Glutamatergic neuron (in vitro differentiated cells): ENCODE data around the gene MSI2. TPM values are rescaled to one million over a fixed set of nuclear protein-coding genes. Genes with fewer than 3 reads are reported as not detected.
A peak's percentile ranks its signal among the peaks of the same experiment; 100 is the strongest.

Source experiments
- DNase-seq: peaks from one replicate; pipeline ENCODE4 v3.0.0; 2022
- H3K27ac Mint-ChIP-seq: one replicate; pipeline ENCODE4 v1.8.0; 2020; ENCODE audit warnings: mild to moderate bottlenecking, mixed read lengths, inconsistent platforms; ENCODE audit not compliant: unreplicated experiment
- H3K27me3 Mint-ChIP-seq: one replicate; pipeline ENCODE4 v1.8.0; 2020; ENCODE audit warnings: mild to moderate bottlenecking, moderate library complexity, mixed read lengths, inconsistent platforms; ENCODE audit not compliant: unreplicated experiment
- H3K36me3 Mint-ChIP-seq: one replicate; pipeline ENCODE4 v1.8.0; 2020; ENCODE audit warnings: mild to moderate bottlenecking, mixed read lengths, inconsistent platforms; ENCODE audit not compliant: unreplicated experiment
- H3K4me1 Mint-ChIP-seq: one replicate; pipeline ENCODE4 v1.8.0; 2020; ENCODE audit warnings: mild to moderate bottlenecking, low read depth, mixed read lengths, inconsistent platforms; ENCODE audit not compliant: unreplicated experiment
- H3K4me3 Mint-ChIP-seq: one replicate; pipeline ENCODE4 v1.8.0; 2020; ENCODE audit warnings: mild to moderate bottlenecking, mixed read lengths, inconsistent platforms; ENCODE audit not compliant: unreplicated experiment
- H3K9me3 Mint-ChIP-seq: one replicate; pipeline ENCODE4 v1.8.0; 2020; ENCODE audit warnings: mild to moderate bottlenecking, moderate library complexity, mixed read lengths, inconsistent platforms; ENCODE audit not compliant: unreplicated experiment
- CTCF ChIP-seq: fragments of 200-600 bp; sonication (generic); IDR thresholded peaks from one replicate; pipeline ENCODE4 v1.5.0; 2021; ENCODE audit not compliant: partially characterized antibody, unreplicated experiment
- total RNA-seq: library from RNA; stranded (reverse); fragmentation: NEBNext Ultra II Directional; extraction: Animal tissue kit (Norgen Biotek cat#: 25700); gene quantifications from one replicate; pipeline ENCODE4 v1.2.1, GENCODE V29; 2021; ENCODE audit not compliant: unreplicated experiment

MSI2 gene
- total RNA-seq, 1 donor from 2014 or later: 141 TPM

GRCh38 chr17:57370037-57370581, 113.8 kb downstream of the MSI2 start:
- DNase-seq: no peak
- Mint-ChIP-seq H3K36me3 (peaks cover 10% of the 10 kb centered on the region), H3K4me3 (no peak overlapping the region), H3K4me1 (peaks cover 36% of the 10 kb centered on the region), H3K27ac (peak overlapping the region; percentile 59), H3K9me3 (peaks cover 3% of the 10 kb centered on the region), H3K27me3 (peaks cover 3% of the 10 kb centered on the region)
- TF ChIP-seq CTCF: no peak

- H3K36me3 Mint-ChIP-seq: peaks cover 10% of the 10 kb centered on the region
- TF ChIP-seq CTCF: no peak
- peaks cover 31% of the 10 kb centered on the region for H3K4me1 Mint-ChIP-seq
- H3K4me3 Mint-ChIP-seq: no peak overlapping the region
- peaks cover 2% of the 10 kb centered on the region for H3K9me3 Mint-ChIP-seq
- no peaks in the 10 kb centered on the region for H3K27me3 Mint-ChIP-seq
- no peak overlapping the region for H3K27ac Mint-ChIP-seq
- DNase-seq: no peak
These were observed 114.3 kb downstream of the MSI2 start for GRCh38 chr17:57370619-57371018.

GRCh38 chr17:57372156-57372555, 115.8 kb downstream of the MSI2 start:
- Mint-ChIP-seq H3K4me3 (no peak overlapping the region), H3K27me3 (peaks cover 2% of the 10 kb centered on the region), H3K9me3 (peaks cover 2% of the 10 kb centered on the region), H3K4me1 (peaks cover 23% of the 10 kb centered on the region), H3K36me3 (peaks cover 10% of the 10 kb centered on the region), H3K27ac (no peak overlapping the region)
- DNase-seq: no peak
- TF ChIP-seq CTCF: no peak

- no peak for TF ChIP-seq CTCF
- peaks cover 20% of the 10 kb centered on the region for H3K4me1 Mint-ChIP-seq
- no peak for DNase-seq
- peaks cover 2% of the 10 kb centered on the region for H3K9me3 Mint-ChIP-seq
- no peak overlapping the region for H3K27ac Mint-ChIP-seq
- peaks cover 2% of the 10 kb centered on the region for H3K27me3 Mint-ChIP-seq
- peaks cover 10% of the 10 kb centered on the region for H3K36me3 Mint-ChIP-seq
- H3K4me3 Mint-ChIP-seq: no peak overlapping the region
These were observed 116.7 kb downstream of the MSI2 start for GRCh38 chr17:57373048-57373447.

GRCh38 chr17:57373756-57374155, 117.4 kb downstream of the MSI2 start:
- Mint-ChIP-seq H3K27ac (no peak overlapping the region), H3K36me3 (peaks cover 10% of the 10 kb centered on the region), H3K4me1 (peaks cover 17% of the 10 kb centered on the region), H3K27me3 (peaks cover 2% of the 10 kb centered on the region), H3K4me3 (no peak overlapping the region), H3K9me3 (peaks cover 2% of the 10 kb centered on the region)
- TF ChIP-seq CTCF: no peak
- no peak for DNase-seq
